ENCODE results near the gene MAMDC2. TPM values are rescaled to one million over a fixed set of nuclear protein-coding genes. Genes with fewer than 3 reads are reported as not detected.
A peak's percentile ranks its signal among the peaks of the same experiment; 100 is the strongest.

MAMDC2 gene
- total and polyA plus RNA-seq, 9 donors, result 24.6 to 96.6 (median 69.5) TPM

- Histone ChIP-seq H3K4me3 (no peak overlapping the region), H3K27ac (no peak overlapping the region), H3K9me3 (no peaks in the 10 kb centered on the region), H3K4me1 (ENCODE audit: insufficient read depth) (peaks cover 17% of the 10 kb centered on the region), H3K27me3 (no peaks in the 10 kb centered on the region), H3K36me3 (no peaks in the 10 kb centered on the region)
- peak; percentile 80 for TF ChIP-seq EP300 (IDR thresholded peaks at IDR 0.05)
- no peak for TF ChIP-seq CTCF (IDR thresholded peaks at IDR 0.05)
- no peak for TF ChIP-seq POLR2A (IDR thresholded peaks at IDR 0.05)
- WGBS, 3 donors, result 21 to 58% (median 55%) methylated on average over 2 of the region's 2 CpGs
- DNase-seq, result peak in 1 of 5 donors; percentile 62
- intact Hi-C loops (cut with DNase I), result no loop called here
These were observed 21.9 kb downstream of the MAMDC2 start for GRCh38 chr9:70065572-70065971.

DNA sequence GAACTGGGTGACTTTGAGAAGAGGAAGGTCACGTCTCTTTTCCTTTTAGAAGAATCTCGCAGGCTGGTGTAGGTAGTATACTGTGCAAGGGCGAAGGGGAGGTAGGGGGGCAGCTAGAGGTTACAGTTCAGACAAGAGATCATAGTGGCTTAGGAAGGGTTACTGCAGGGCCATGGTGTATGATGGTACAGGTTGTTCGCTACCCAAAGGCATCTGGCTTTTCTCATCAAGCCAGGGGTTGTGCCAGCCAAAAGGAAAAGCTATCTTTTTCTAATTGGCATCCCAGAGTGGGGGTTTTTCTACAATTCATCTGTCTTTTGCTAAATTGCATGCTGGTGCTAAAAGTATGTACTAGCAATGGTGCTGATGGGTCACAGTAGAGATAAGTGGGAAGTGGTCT is 22.8 kb downstream of the MAMDC2 start:
- peak overlapping the region in 1 of 2 donors; percentile 55 for H3K27ac ChIP-seq
- TF ChIP-seq POLR2A (IDR thresholded peaks at IDR 0.05) (no peak), CTCF (IDR thresholded peaks at IDR 0.05) (no peak), EP300 (IDR thresholded peaks at IDR 0.05) (no peak)
- 92 to 97% (median 95%) methylated on average over 4 of the region's 4 CpGs for WGBS, 3 donors
- no peak for DNase-seq
- peaks cover 17% of the 10 kb centered on the region for H3K4me1 ChIP-seq (ENCODE audit: insufficient read depth)
- intact Hi-C loops (cut with DNase I), result no loop called here
- no peaks in the 10 kb centered on the region for H3K36me3 ChIP-seq
- H3K27me3 ChIP-seq, result no peaks in the 10 kb centered on the region
- H3K9me3 ChIP-seq, result no peaks in the 10 kb centered on the region
- H3K4me3 ChIP-seq, result no peak overlapping the region

- intact Hi-C loops (cut with DNase I), result no loop called here
- 85 to 98% (median 88%) methylated on average over 2 of the region's 2 CpGs for WGBS, 3 donors
- H3K9me3 ChIP-seq, result no peaks in the 10 kb centered on the region
These were observed 23.2 kb downstream of the MAMDC2 start for GRCh38 chr9:70066874-70067273.

DNA sequence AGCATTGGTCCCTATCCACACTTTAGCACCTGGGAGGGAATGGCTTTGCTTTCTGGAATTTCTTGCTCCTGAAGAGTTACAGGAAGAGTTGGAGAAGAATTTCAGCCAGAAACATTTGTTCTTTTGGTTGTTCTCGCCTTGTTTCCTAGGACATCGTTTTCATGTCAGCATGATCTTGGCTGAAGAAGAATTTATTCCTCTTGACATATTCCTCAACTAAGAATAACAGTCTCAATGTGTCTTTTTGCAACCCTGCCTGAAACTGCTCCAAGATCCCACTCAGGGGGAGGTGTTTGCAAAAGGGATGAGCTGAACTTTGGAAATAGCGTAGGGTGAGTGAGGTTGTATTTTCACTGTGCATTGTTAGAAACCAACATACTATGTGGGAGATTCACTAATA is 26.1 kb downstream of the MAMDC2 start:
- Histone ChIP-seq H3K27me3 (no peaks in the 10 kb centered on the region), H3K36me3 (no peaks in the 10 kb centered on the region), H3K4me1 (ENCODE audit: insufficient read depth) (peaks cover 27% of the 10 kb centered on the region), H3K9me3 (no peaks in the 10 kb centered on the region), H3K27ac (no peak overlapping the region), H3K4me3 (no peak overlapping the region)
- TF ChIP-seq EP300 (IDR thresholded peaks at IDR 0.05) (no peak), CTCF (IDR thresholded peaks at IDR 0.05) (no peak), POLR2A (IDR thresholded peaks at IDR 0.05) (no peak)
- no peak for DNase-seq
- intact Hi-C loops (cut with DNase I), result no loop called here
- WGBS, 3 donors, result 14 to 15% (median 15%) methylated on average over 3 of the region's 3 CpGs

More at GRCh38 chr9:70066874-70067273, 23.2 kb downstream of the MAMDC2 start:
- no peaks in the 10 kb centered on the region for H3K27me3 ChIP-seq
- peak overlapping the region in 1 of 2 donors; percentile 13 for H3K27ac ChIP-seq
- DNase-seq, result no peak
- no peak overlapping the region for H3K4me3 ChIP-seq
- peaks cover 17% of the 10 kb centered on the region for H3K4me1 ChIP-seq (ENCODE audit: insufficient read depth)
- H3K36me3 ChIP-seq, result no peaks in the 10 kb centered on the region
- TF ChIP-seq CTCF (IDR thresholded peaks at IDR 0.05) (no peak), POLR2A (IDR thresholded peaks at IDR 0.05) (no peak), EP300 (IDR thresholded peaks at IDR 0.05) (no peak)

Data from ovary (tissue), 9 donors.